Trophoblast cell (in vitro differentiated cells and primary cell): ENCODE measurements around the gene TMEM272. TPM values are rescaled to one million over a fixed set of nuclear protein-coding genes. Genes with fewer than 3 reads are reported as not detected.
A peak's percentile ranks its signal among the peaks of the same experiment; 100 is the strongest.

Source experiments
- DNase-seq, 2 donors: peaks; one replicate each; pipeline ENCODE4 v3.0.0-alpha.2; 2016
- H2AFZ ChIP-seq: 2 replicates; pipeline ENCODE4 v1.6.1; 2013; ENCODE audit warnings: low read length, moderate library complexity, mild to moderate bottlenecking; ENCODE audit not compliant: insufficient read depth, poor library complexity
- H2AK5ac ChIP-seq: 2 replicates; pipeline ENCODE4 v1.6.1; 2013; ENCODE audit warnings: mild to moderate bottlenecking, low read length
- H2BK120ac ChIP-seq: 2 replicates; pipeline ENCODE4 v1.6.1; 2013; ENCODE audit warnings: low read length, mild to moderate bottlenecking, moderate library complexity; ENCODE audit not compliant: insufficient read depth, poor library complexity
- H2BK12ac ChIP-seq: 2 replicates; pipeline ENCODE4 v1.6.1; 2013; ENCODE audit warnings: mild to moderate bottlenecking, low read length, moderate library complexity
- H2BK5ac ChIP-seq: 2 replicates; pipeline ENCODE4 v1.6.1; 2013; ENCODE audit warnings: low read length, low read depth, moderate library complexity, mild to moderate bottlenecking; ENCODE audit not compliant: poor library complexity
- H3K14ac ChIP-seq: 2 replicates; pipeline ENCODE4 v1.6.1; 2013; ENCODE audit warnings: mild to moderate bottlenecking, low read length
- H3K18ac ChIP-seq: 2 replicates; pipeline ENCODE4 v1.6.1; 2013; ENCODE audit warnings: mild to moderate bottlenecking, low read length
- H3K23ac ChIP-seq: 2 replicates; pipeline ENCODE4 v1.6.1; 2013; ENCODE audit warnings: low read length
- H3K27ac ChIP-seq: 2 replicates; pipeline ENCODE4 v1.5.1; 2013; ENCODE audit warnings: low read depth, mild to moderate bottlenecking, inconsistent platforms, low read length, moderate library complexity
- H3K27me3 ChIP-seq: 2 replicates; pipeline ENCODE4 v1.6.1; 2013; ENCODE audit warnings: inconsistent platforms, mild to moderate bottlenecking, low read length, moderate library complexity; ENCODE audit not compliant: insufficient read depth
- H3K36me3 ChIP-seq, 2 experiments: 1 replicate in 1 of 2; 2 replicates in 1 of 2; pipeline ENCODE4 v1.6.1; 2013; ENCODE audit warnings: low read length in 2 of 2, mild to moderate bottlenecking in 2 of 2, moderate library complexity in 1 of 2; ENCODE audit not compliant: insufficient read depth in 2 of 2, control insufficient read depth in 1 of 2
- H3K4ac ChIP-seq: 2 replicates; pipeline ENCODE4 v1.6.1; 2013; ENCODE audit warnings: low read depth, mild to moderate bottlenecking, low read length, moderate library complexity
- H3K4me1 ChIP-seq, 2 experiments: 1 replicate in 1 of 2; 2 replicates in 1 of 2; pipeline ENCODE4 v1.6.1; 2013; ENCODE audit warnings: low read length in 2 of 2, mild to moderate bottlenecking in 2 of 2, moderate library complexity in 1 of 2; ENCODE audit not compliant: insufficient read depth in 2 of 2, control insufficient read depth in 1 of 2
- H3K4me2 ChIP-seq: 2 replicates; pipeline ENCODE4 v1.6.1; 2013; ENCODE audit warnings: inconsistent platforms, mild to moderate bottlenecking, low read length, moderate library complexity
- H3K4me3 ChIP-seq: 2 replicates; pipeline ENCODE4 v1.5.1; 2013; ENCODE audit warnings: mild to moderate bottlenecking, low read depth, low read length, inconsistent platforms
- H3K79me1 ChIP-seq: one replicate; pipeline ENCODE4 v1.6.1; 2013; ENCODE audit warnings: low read length
- H3K79me2 ChIP-seq: 2 replicates; pipeline ENCODE4 v1.6.1; 2013; ENCODE audit warnings: low read length, mild to moderate bottlenecking; ENCODE audit not compliant: control insufficient read depth, insufficient read depth, poor library complexity
- H3K9ac ChIP-seq: 2 replicates; pipeline ENCODE4 v1.6.1; 2013; ENCODE audit warnings: mild to moderate bottlenecking, low read length
- H3K9me3 ChIP-seq: 2 replicates; pipeline ENCODE4 v1.6.1; 2013; ENCODE audit warnings: low read depth, mild to moderate bottlenecking, control low read depth, inconsistent platforms, low read length; ENCODE audit not compliant: insufficient read depth
- H4K12ac ChIP-seq: 2 replicates; pipeline ENCODE4 v1.6.1; 2013; ENCODE audit warnings: low read depth, mild to moderate bottlenecking, low read length, moderate library complexity
- H4K8ac ChIP-seq: 2 replicates; pipeline ENCODE4 v1.6.1; 2013; ENCODE audit warnings: low read depth, mild to moderate bottlenecking, low read length, moderate library complexity
- H4K91ac ChIP-seq: one replicate; pipeline ENCODE4 v1.6.1; 2013; ENCODE audit warnings: low read depth, mild to moderate bottlenecking, low read length, moderate library complexity
- WGBS: extraction: QIAGEN DNeasy Blood & Tissue Kit; methylation state at CpG from one replicate; pipeline ENCODE4 v1.1.7; 2013; ENCODE audit warnings: missing lambda C conversion rate; ENCODE audit not compliant: insufficient read length, insufficient coverage; ENCODE audit errors: extremely low coverage; 5-methylcytosine and 5-hydroxymethylcytosine counted together
- polyA plus RNA-seq: library from polyadenylated mRNA; stranded (reverse); fragments of 200-250 nt; gene quantifications from 2 replicates; pipeline ENCODE4 v1.2.3, GENCODE V29; 2013

TMEM272 gene, protein sequence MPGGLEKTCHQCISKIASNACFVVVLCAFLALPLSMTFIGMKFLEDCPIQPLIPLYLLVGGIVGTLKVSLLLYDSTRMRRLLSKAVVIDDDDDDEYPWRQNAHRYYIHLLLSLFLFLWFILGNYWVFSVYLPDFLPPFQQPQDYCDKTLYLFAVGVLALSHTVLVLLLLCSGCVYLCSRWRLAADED
- 0.01 and 0.03 TPM in 2 replicates for polyA plus RNA-seq

DNA sequence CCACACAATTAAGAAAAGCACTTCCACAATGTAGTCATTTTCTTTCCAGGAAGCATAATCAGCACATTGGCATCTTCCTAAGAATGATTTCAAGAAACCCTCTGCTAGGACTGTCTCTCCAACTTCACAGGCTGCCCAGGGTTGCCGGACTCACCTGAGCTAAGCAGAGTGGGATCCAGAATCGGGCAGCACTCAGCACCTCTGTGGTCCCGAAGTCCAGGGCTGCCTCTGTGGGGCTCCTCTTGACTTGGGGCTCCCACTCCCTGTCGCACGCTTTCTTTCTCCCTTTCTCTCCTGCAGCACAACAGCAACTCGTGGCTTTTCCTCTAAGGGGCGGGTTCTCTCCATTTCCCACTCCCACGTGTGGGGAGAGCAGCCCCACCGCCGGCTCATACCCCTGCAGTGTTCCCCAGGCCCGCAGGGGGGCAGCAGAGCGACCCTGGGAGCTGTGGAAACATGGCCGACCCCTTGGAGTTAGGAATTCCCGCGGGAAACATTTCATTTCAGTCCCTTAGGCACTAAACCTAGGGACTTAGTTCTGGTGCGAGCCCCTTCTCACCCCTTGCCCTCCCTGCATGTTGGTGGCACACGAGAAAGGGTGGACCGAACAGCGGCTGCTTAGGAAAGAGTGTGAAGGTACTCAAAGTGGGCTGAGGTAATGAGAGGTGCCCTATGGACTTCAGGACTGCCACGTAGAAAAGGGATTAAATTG lies at the start of gene TMEM272:
TSS of gene TMEM272 (minus strand) at position 316 of the 712 bp plus-strand sequence. CDS start 6,647 bp downstream, outside the sequence.
- H4K12ac ChIP-seq, result peak within 1 kb of the TSS; percentile 85
- peak within 1 kb of the TSS; percentile 98 for H2AFZ ChIP-seq
- no peak within 1 kb of the TSS for H2AK5ac ChIP-seq
- H3K79me2 ChIP-seq, result no peaks in the 10 kb centered on the region
- H3K4me3 ChIP-seq, result no peak within 1 kb of the TSS
- no peak within 1 kb of the TSS for H3K9ac ChIP-seq
- H3K23ac ChIP-seq, result no peak within 1 kb of the TSS
- H2BK12ac ChIP-seq, result no peak within 1 kb of the TSS
- peaks cover 0 to 2% of the 10 kb centered on the region in 2 experiments for H3K4me1 ChIP-seq
- no peak within 1 kb of the TSS for H2BK5ac ChIP-seq
- no peak within 1 kb of the TSS for H3K27ac ChIP-seq
- peak within 1 kb of the TSS; percentile 70 for H4K91ac ChIP-seq
- H3K4ac ChIP-seq, result no peak within 1 kb of the TSS
- H3K9me3 ChIP-seq, result no peaks in the 10 kb centered on the region
- no peaks in the 10 kb centered on the region for H3K36me3 ChIP-seq
- peak within 1 kb of the TSS; percentile 71 for H3K14ac ChIP-seq
- no CpG with 5 or more reads among the region's 20 CpGs for WGBS
- peaks cover 2% of the 10 kb centered on the region for H3K79me1 ChIP-seq
- DNase-seq, result peak; percentile 60 to 76
- H2BK120ac ChIP-seq, result peak within 1 kb of the TSS; percentile 72
- H3K18ac ChIP-seq, result peak within 1 kb of the TSS; percentile 77
- H3K27me3 ChIP-seq, result no peaks in the 10 kb centered on the region
- H4K8ac ChIP-seq, result peak within 1 kb of the TSS; percentile 99
- no peak within 1 kb of the TSS for H3K4me2 ChIP-seq

DNA sequence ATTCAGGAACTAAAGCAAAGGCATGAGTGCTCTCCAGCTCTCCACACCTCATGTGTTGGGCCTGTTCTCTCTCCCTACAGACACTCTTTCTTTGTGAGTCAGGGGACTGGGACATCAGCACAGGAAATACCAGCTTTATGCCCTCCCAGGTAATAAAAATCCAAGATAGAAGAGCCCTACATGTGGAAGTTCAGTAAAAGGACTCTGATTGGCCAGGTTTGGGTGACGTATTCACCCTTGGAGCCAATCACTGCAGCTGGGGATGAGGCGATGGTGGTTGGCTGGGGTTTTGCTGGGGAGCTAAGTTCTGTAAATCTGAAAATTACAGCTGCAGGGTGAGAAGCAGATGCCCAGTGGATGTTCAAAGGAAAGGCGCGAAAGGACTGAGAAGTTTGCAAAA lies 49.3 kb upstream of the TMEM272 start:
- Histone ChIP-seq H3K4me1 (no peaks in the 10 kb centered on the region), H4K12ac (no peak overlapping the region), H3K36me3 (no peaks in the 10 kb centered on the region), H3K18ac (no peak overlapping the region), H2BK120ac (no peak overlapping the region), H2BK12ac (no peak overlapping the region), H2AFZ (no peak overlapping the region), H3K79me2 (no peaks in the 10 kb centered on the region), H4K91ac (no peak overlapping the region), H3K27me3 (no peaks in the 10 kb centered on the region), H4K8ac (no peak overlapping the region), H3K9me3 (no peaks in the 10 kb centered on the region), H3K4ac (no peak overlapping the region), H3K4me3 (no peak overlapping the region), H2AK5ac (no peak overlapping the region), H3K4me2 (no peak overlapping the region), H3K79me1 (no peaks in the 10 kb centered on the region), H3K23ac (no peak overlapping the region), H2BK5ac (no peak overlapping the region), H3K27ac (no peak overlapping the region), H3K9ac (no peak overlapping the region), H3K14ac (no peak overlapping the region)
- no peak for DNase-seq
- no CpG with 5 or more reads among the region's 4 CpGs for WGBS

DNA sequence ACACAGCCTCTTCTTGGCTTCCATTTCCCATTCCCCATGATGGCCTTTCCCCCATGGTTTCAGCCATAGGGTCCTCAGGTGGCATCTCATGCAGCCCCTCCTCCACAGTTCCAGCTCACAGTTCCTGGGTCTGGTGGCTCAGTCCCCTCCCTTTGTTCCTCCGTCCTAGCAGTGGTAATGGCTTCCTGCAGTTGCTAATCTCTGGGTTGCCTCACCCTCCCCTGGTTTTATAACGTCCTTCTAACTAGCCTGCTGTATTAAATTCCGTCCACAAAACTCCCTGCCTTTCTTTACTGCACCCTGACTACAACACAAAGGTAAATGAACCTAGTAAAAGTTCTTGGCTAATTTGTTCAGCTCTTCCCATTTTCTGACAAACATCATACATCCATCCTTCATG lies 47.7 kb upstream of the TMEM272 start:
- no peaks in the 10 kb centered on the region for H3K4me1 ChIP-seq
- H3K18ac ChIP-seq, result no peak overlapping the region
- no peak overlapping the region for H2AFZ ChIP-seq
- no peaks in the 10 kb centered on the region for H3K79me2 ChIP-seq
- no peak for DNase-seq
- no peak overlapping the region for H3K27ac ChIP-seq
- no peak overlapping the region for H3K4me2 ChIP-seq
- H3K36me3 ChIP-seq, result no peaks in the 10 kb centered on the region
- no peaks in the 10 kb centered on the region for H3K79me1 ChIP-seq
- H2BK12ac ChIP-seq, result no peak overlapping the region
- H2BK120ac ChIP-seq, result no peak overlapping the region
- no peak overlapping the region for H3K4ac ChIP-seq
- no peaks in the 10 kb centered on the region for H3K27me3 ChIP-seq
- WGBS, result no CpG with 5 or more reads among the region's 3 CpGs
- no peak overlapping the region for H3K9ac ChIP-seq
- H3K4me3 ChIP-seq, result no peak overlapping the region
- no peak overlapping the region for H3K23ac ChIP-seq
- H4K8ac ChIP-seq, result no peak overlapping the region
- no peak overlapping the region for H2BK5ac ChIP-seq
- H3K14ac ChIP-seq, result no peak overlapping the region
- no peak overlapping the region for H2AK5ac ChIP-seq
- H4K91ac ChIP-seq, result no peak overlapping the region
- no peaks in the 10 kb centered on the region for H3K9me3 ChIP-seq
- H4K12ac ChIP-seq, result no peak overlapping the region

DNA sequence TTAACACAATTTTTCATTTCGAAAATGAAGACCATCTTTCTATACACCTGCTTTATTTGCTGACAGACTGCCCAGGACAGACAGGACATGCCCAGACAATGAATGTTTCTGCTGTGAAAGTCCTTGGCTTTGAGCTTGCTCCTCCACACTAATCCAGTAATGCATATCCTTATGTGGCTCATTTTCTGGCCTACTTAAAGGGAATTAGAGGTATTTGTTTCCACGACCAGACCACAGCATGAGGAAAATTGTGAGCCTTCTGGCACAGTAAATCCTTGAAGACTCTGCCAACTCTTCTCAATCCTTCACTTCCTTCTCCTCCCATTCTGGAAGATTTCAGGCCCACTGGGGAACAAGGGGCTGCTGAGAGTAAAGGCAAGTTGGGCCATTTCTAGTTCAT lies 42.5 kb upstream of the TMEM272 start:
- Histone ChIP-seq H3K79me1 (no peaks in the 10 kb centered on the region), H4K8ac (no peak overlapping the region), H3K18ac (no peak overlapping the region), H3K23ac (no peak overlapping the region), H3K79me2 (no peaks in the 10 kb centered on the region), H3K4ac (no peak overlapping the region), H3K4me3 (no peak overlapping the region), H4K91ac (no peak overlapping the region), H3K4me2 (no peak overlapping the region), H3K36me3 (no peaks in the 10 kb centered on the region), H3K9me3 (no peaks in the 10 kb centered on the region), H2BK5ac (no peak overlapping the region), H3K4me1 (no peaks in the 10 kb centered on the region), H2BK120ac (no peak overlapping the region), H2AK5ac (no peak overlapping the region), H3K14ac (no peak overlapping the region), H3K9ac (no peak overlapping the region), H4K12ac (no peak overlapping the region), H3K27me3 (no peaks in the 10 kb centered on the region), H2BK12ac (no peak overlapping the region), H3K27ac (no peak overlapping the region), H2AFZ (no peak overlapping the region)
- DNase-seq, result no peak
- WGBS, result no CpG with 5 or more reads among the region's 2 CpGs
